Progenitor cell of endocrine pancreas (in vitro differentiated cells): ENCODE measurements around the gene ALPK3. TPM values are rescaled to one million over a fixed set of nuclear protein-coding genes. Genes with fewer than 3 reads are reported as not detected.

Source experiments
- DNase-seq: peaks from one replicate; pipeline ENCODE4 v3.0.0; 2021; ENCODE audit warnings: low spot score; ENCODE audit not compliant: unreplicated experiment
- H3K27ac Mint-ChIP-seq: 2 replicates; pipeline ENCODE4 v1.8.0; 2021; ENCODE audit warnings: mild to moderate bottlenecking, moderate library complexity, mixed read lengths
- H3K27me3 Mint-ChIP-seq: 2 replicates; pipeline ENCODE4 v1.8.0; 2021; ENCODE audit warnings: mixed read lengths
- H3K36me3 Mint-ChIP-seq: 2 replicates; pipeline ENCODE4 v1.8.0; 2022; ENCODE audit warnings: mixed read lengths; ENCODE audit not compliant: insufficient read depth
- H3K4me1 Mint-ChIP-seq: 2 replicates; pipeline ENCODE4 v1.8.0; 2021; ENCODE audit warnings: low read depth, mixed read lengths
- H3K4me3 Mint-ChIP-seq: 2 replicates; pipeline ENCODE4 v1.8.0; 2021; ENCODE audit warnings: low read depth, mild to moderate bottlenecking, moderate library complexity, mixed read lengths
- H3K9me3 Mint-ChIP-seq: 2 replicates; pipeline ENCODE4 v1.8.0; 2021; ENCODE audit warnings: low read depth, mixed read lengths
- CTCF ChIP-seq: fragments of 200-600 bp; sonication (generic); IDR thresholded peaks from one replicate; pipeline ENCODE4 v1.5.0; 2021; ENCODE audit warnings: antibody characterized with exemption, mild to moderate bottlenecking; ENCODE audit not compliant: unreplicated experiment
- total RNA-seq: library from RNA; stranded (reverse); gene quantifications from 2 replicates; pipeline ENCODE4 v1.2.1, GENCODE V29; 2021

ALPK3 gene
- total RNA-seq, 1 donor from 2014 or later = 122 TPM

DNA sequence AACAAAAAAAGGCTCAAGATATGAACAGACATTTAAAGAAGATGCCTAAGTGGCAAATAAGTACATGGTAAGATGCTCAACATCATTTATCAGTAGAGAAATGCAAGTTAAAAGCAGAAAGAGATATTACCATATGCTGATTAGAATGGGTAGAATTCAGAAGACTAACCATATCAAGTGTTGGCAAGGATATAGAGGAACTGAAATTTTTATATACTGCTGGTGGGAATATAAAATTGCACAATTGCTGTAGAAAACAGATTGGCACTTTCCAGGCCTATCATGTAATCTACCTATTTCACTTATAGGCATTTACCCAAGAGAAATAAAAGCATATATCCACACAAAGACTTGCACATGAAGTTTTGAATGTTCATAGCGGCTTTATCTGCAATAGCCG, 84.4 kb downstream of the ALPK3 start:
- H3K36me3 Mint-ChIP-seq = no peaks in the 10 kb centered on the region
- no peak for TF ChIP-seq CTCF
- DNase-seq = no peak
- H3K9me3 Mint-ChIP-seq = no peaks in the 10 kb centered on the region
- H3K4me3 Mint-ChIP-seq = no peak overlapping the region
- no peak overlapping the region for H3K27ac Mint-ChIP-seq
- no peaks in the 10 kb centered on the region for H3K4me1 Mint-ChIP-seq
- peaks cover 8% of the 10 kb centered on the region for H3K27me3 Mint-ChIP-seq

GRCh38 chr15:84903751-84904150, 86.6 kb downstream of the ALPK3 start:
- Mint-ChIP-seq H3K27me3 (peaks cover 6% of the 10 kb centered on the region), H3K9me3 (no peaks in the 10 kb centered on the region), H3K4me3 (no peak overlapping the region), H3K4me1 (peaks cover 3% of the 10 kb centered on the region), H3K36me3 (no peaks in the 10 kb centered on the region), H3K27ac (no peak overlapping the region)
- no peak for TF ChIP-seq CTCF
- DNase-seq = no peak

DNA sequence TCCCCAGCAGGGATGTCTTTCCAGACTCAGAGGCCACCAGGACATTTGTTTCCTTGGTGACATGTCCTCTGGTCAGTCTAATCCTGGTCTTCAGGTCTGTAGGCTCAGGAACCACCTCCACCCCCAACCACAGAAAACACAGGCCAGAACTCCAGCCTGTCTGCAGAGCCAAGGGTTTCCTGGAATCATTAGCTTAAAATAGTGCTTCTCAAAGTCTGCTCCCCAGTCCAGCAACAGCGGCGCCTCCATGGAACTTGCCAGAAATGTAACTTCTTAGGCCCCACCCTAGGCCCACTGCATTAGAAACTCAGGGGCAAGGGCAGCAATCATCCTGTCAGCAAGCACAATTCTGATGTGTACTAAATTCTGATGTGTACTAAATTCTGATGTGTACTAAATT, 87.3 kb downstream of the ALPK3 start:
- no peak for DNase-seq
- no peaks in the 10 kb centered on the region for H3K27me3 Mint-ChIP-seq
- H3K27ac Mint-ChIP-seq = no peak overlapping the region
- TF ChIP-seq CTCF = no peak
- H3K4me1 Mint-ChIP-seq = peaks cover 3% of the 10 kb centered on the region
- H3K9me3 Mint-ChIP-seq = no peaks in the 10 kb centered on the region
- H3K4me3 Mint-ChIP-seq = no peak overlapping the region
- H3K36me3 Mint-ChIP-seq = no peaks in the 10 kb centered on the region

- no peaks in the 10 kb centered on the region for H3K9me3 Mint-ChIP-seq
- no peak for TF ChIP-seq CTCF
- DNase-seq = no peak
- H3K27ac Mint-ChIP-seq = no peak overlapping the region
- no peak overlapping the region for H3K4me3 Mint-ChIP-seq
- no peaks in the 10 kb centered on the region for H3K36me3 Mint-ChIP-seq
- no peaks in the 10 kb centered on the region for H3K27me3 Mint-ChIP-seq
- peaks cover 3% of the 10 kb centered on the region for H3K4me1 Mint-ChIP-seq
Observed at GRCh38 chr15:84905016-84905916, 88.1 kb downstream of the ALPK3 start.

DNA sequence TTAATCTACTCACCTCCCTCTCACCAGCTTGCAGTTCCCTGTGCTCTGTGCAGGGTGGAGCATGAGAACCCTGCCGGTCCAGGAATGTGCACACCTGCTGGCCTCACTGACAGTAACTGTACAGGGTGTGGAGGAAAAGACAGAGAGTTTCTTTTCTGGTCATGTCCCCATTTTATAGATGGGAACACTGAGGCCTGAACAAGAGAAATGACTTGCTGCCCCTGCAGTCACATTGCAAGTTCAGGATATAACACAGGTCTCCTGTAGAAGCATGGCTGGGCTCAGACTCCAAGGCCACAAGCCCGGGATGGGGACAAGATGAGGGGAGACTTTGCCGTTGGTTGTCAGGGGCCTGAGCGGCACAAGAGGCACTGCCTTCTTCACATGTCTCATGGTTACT, 90.6 kb downstream of the ALPK3 start:
- DNase-seq = no peak
- Mint-ChIP-seq H3K27me3 (no peaks in the 10 kb centered on the region), H3K4me3 (no peak overlapping the region), H3K27ac (no peak overlapping the region), H3K9me3 (no peaks in the 10 kb centered on the region), H3K36me3 (no peaks in the 10 kb centered on the region), H3K4me1 (peaks cover 6% of the 10 kb centered on the region)
- no peak for TF ChIP-seq CTCF
